Trophoblast cell (in vitro differentiated cells and primary cell): Measurements from ENCODE around the gene SRPK2.

ENCODE experiments used
- DNase-seq, 2 donors: peaks; one replicate each; pipeline ENCODE4 v3.0.0-alpha.2; 2016
- H2AFZ ChIP-seq: 2 replicates; pipeline ENCODE4 v1.6.1; 2013; ENCODE audit warnings: low read length, moderate library complexity, mild to moderate bottlenecking; ENCODE audit not compliant: insufficient read depth, poor library complexity
- H2AK5ac ChIP-seq: 2 replicates; pipeline ENCODE4 v1.6.1; 2013; ENCODE audit warnings: mild to moderate bottlenecking, low read length
- H2BK120ac ChIP-seq: 2 replicates; pipeline ENCODE4 v1.6.1; 2013; ENCODE audit warnings: low read length, mild to moderate bottlenecking, moderate library complexity; ENCODE audit not compliant: insufficient read depth, poor library complexity
- H2BK12ac ChIP-seq: 2 replicates; pipeline ENCODE4 v1.6.1; 2013; ENCODE audit warnings: mild to moderate bottlenecking, low read length, moderate library complexity
- H2BK5ac ChIP-seq: 2 replicates; pipeline ENCODE4 v1.6.1; 2013; ENCODE audit warnings: low read length, low read depth, moderate library complexity, mild to moderate bottlenecking; ENCODE audit not compliant: poor library complexity
- H3K14ac ChIP-seq: 2 replicates; pipeline ENCODE4 v1.6.1; 2013; ENCODE audit warnings: mild to moderate bottlenecking, low read length
- H3K18ac ChIP-seq: 2 replicates; pipeline ENCODE4 v1.6.1; 2013; ENCODE audit warnings: mild to moderate bottlenecking, low read length
- H3K23ac ChIP-seq: 2 replicates; pipeline ENCODE4 v1.6.1; 2013; ENCODE audit warnings: low read length
- H3K27ac ChIP-seq: 2 replicates; pipeline ENCODE4 v1.5.1; 2013; ENCODE audit warnings: low read depth, mild to moderate bottlenecking, inconsistent platforms, low read length, moderate library complexity
- H3K27me3 ChIP-seq: 2 replicates; pipeline ENCODE4 v1.6.1; 2013; ENCODE audit warnings: inconsistent platforms, mild to moderate bottlenecking, low read length, moderate library complexity; ENCODE audit not compliant: insufficient read depth
- H3K36me3 ChIP-seq, 2 experiments: 1 replicate in 1 of 2; 2 replicates in 1 of 2; pipeline ENCODE4 v1.6.1; 2013; ENCODE audit warnings: low read length in 2 of 2, mild to moderate bottlenecking in 2 of 2, moderate library complexity in 1 of 2; ENCODE audit not compliant: insufficient read depth in 2 of 2, control insufficient read depth in 1 of 2
- H3K4ac ChIP-seq: 2 replicates; pipeline ENCODE4 v1.6.1; 2013; ENCODE audit warnings: low read depth, mild to moderate bottlenecking, low read length, moderate library complexity
- H3K4me1 ChIP-seq, 2 experiments: 1 replicate in 1 of 2; 2 replicates in 1 of 2; pipeline ENCODE4 v1.6.1; 2013; ENCODE audit warnings: low read length in 2 of 2, mild to moderate bottlenecking in 2 of 2, moderate library complexity in 1 of 2; ENCODE audit not compliant: insufficient read depth in 2 of 2, control insufficient read depth in 1 of 2
- H3K4me2 ChIP-seq: 2 replicates; pipeline ENCODE4 v1.6.1; 2013; ENCODE audit warnings: inconsistent platforms, mild to moderate bottlenecking, low read length, moderate library complexity
- H3K4me3 ChIP-seq: 2 replicates; pipeline ENCODE4 v1.5.1; 2013; ENCODE audit warnings: mild to moderate bottlenecking, low read depth, low read length, inconsistent platforms
- H3K79me1 ChIP-seq: one replicate; pipeline ENCODE4 v1.6.1; 2013; ENCODE audit warnings: low read length
- H3K79me2 ChIP-seq: 2 replicates; pipeline ENCODE4 v1.6.1; 2013; ENCODE audit warnings: low read length, mild to moderate bottlenecking; ENCODE audit not compliant: control insufficient read depth, insufficient read depth, poor library complexity
- H3K9ac ChIP-seq: 2 replicates; pipeline ENCODE4 v1.6.1; 2013; ENCODE audit warnings: mild to moderate bottlenecking, low read length
- H3K9me3 ChIP-seq: 2 replicates; pipeline ENCODE4 v1.6.1; 2013; ENCODE audit warnings: low read depth, mild to moderate bottlenecking, control low read depth, inconsistent platforms, low read length; ENCODE audit not compliant: insufficient read depth
- H4K12ac ChIP-seq: 2 replicates; pipeline ENCODE4 v1.6.1; 2013; ENCODE audit warnings: low read depth, mild to moderate bottlenecking, low read length, moderate library complexity
- H4K8ac ChIP-seq: 2 replicates; pipeline ENCODE4 v1.6.1; 2013; ENCODE audit warnings: low read depth, mild to moderate bottlenecking, low read length, moderate library complexity
- H4K91ac ChIP-seq: one replicate; pipeline ENCODE4 v1.6.1; 2013; ENCODE audit warnings: low read depth, mild to moderate bottlenecking, low read length, moderate library complexity
- WGBS: extraction: QIAGEN DNeasy Blood & Tissue Kit; methylation state at CpG from one replicate; pipeline ENCODE4 v1.1.7; 2013; ENCODE audit warnings: missing lambda C conversion rate; ENCODE audit not compliant: insufficient read length, insufficient coverage; ENCODE audit errors: extremely low coverage; 5-methylcytosine and 5-hydroxymethylcytosine counted together

SRPK2 gene

DNA sequence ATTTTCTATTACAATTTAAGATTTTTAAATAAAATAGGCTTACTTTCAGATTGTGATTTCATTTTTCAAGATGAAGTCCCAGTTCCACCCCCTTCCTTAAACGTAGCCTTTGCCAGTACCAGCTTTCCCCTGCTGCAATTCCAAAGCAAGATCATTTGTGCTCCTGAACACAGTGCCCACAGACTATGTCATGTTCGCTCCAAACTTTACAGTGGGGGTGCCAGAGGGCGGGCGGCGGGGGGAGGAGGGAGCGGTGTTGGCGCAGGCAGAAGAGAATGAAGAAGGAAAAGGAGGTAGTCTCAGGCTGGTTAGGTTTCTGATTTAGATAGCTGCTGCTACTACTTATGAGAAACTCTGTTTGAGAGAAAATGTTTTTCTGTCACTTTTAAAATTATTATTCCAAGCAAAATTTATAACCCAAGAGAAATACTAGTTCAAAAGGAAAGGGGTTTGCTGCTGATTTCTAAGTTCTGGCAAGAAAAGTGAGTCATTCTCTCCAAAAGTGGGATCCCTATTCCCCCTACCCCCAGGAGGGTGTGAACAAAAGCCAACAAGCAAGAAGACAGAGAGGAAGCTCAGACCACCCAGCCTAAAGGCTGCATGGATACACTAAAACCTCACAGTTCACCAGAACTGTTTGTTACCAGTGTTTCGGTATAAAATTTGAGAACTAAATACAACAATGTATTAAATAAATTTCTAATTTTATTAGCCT is 109.6 kb downstream of the SRPK2 start:
- H4K12ac ChIP-seq = no peak overlapping the region
- no peak overlapping the region for H2BK120ac ChIP-seq
- whole genome bisulfite sequencing = no CpG with 5 or more reads among the region's 8 CpGs
- H2AK5ac ChIP-seq = no peak overlapping the region
- no peak overlapping the region for H3K27ac ChIP-seq
- H3K36me3 ChIP-seq = peaks cover 0 to 2% of the 10 kb centered on the region in 2 experiments
- no peak overlapping the region for H2BK12ac ChIP-seq
- H3K14ac ChIP-seq = no peak overlapping the region
- no peak overlapping the region for H3K4ac ChIP-seq
- no peaks in the 10 kb centered on the region for H3K27me3 ChIP-seq
- no peak overlapping the region for H3K9ac ChIP-seq
- H3K79me2 ChIP-seq = no peaks in the 10 kb centered on the region
- H3K4me1 ChIP-seq = no peaks in the 10 kb centered on the region
- no peak for DNase-seq
- H3K9me3 ChIP-seq = no peaks in the 10 kb centered on the region
- no peaks in the 10 kb centered on the region for H3K79me1 ChIP-seq
- no peak overlapping the region for H3K4me3 ChIP-seq
- H3K23ac ChIP-seq = no peak overlapping the region
- H3K4me2 ChIP-seq = no peak overlapping the region
- H2AFZ ChIP-seq = no peak overlapping the region
- no peak overlapping the region for H2BK5ac ChIP-seq
- no peak overlapping the region for H4K91ac ChIP-seq
- no peak overlapping the region for H3K18ac ChIP-seq
- H4K8ac ChIP-seq = no peak overlapping the region

DNA sequence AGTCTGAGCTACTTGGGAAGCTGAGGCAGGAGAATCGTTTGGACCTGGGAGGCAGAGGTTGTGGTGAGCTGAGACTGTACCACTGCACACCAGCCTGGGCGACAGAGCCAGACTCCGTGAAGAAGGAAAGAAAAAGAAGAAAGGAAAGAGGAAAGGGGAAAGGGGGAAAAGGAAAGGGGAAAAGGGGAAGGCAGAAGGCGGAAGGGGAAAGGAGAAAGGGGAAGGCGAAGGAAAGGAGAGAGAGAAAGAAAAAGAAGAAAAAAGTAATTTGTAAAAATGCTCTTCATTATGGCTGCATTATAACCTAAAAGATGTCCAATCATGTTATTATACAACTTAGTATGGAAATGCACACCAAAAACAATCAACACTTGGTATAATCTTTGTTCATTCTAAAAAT is 110.2 kb downstream of the SRPK2 start:
- no peak overlapping the region for H4K91ac ChIP-seq
- no peak overlapping the region for H3K4ac ChIP-seq
- H2BK120ac ChIP-seq = no peak overlapping the region
- no peak overlapping the region for H3K9ac ChIP-seq
- no peak overlapping the region for H2AFZ ChIP-seq
- H3K27ac ChIP-seq = no peak overlapping the region
- no peaks in the 10 kb centered on the region for H3K4me1 ChIP-seq
- 33% methylated on average over 1 of the region's 5 CpGs for WGBS
- no peak overlapping the region for H3K23ac ChIP-seq
- H3K27me3 ChIP-seq = no peaks in the 10 kb centered on the region
- no peak overlapping the region for H2BK5ac ChIP-seq
- no peaks in the 10 kb centered on the region for H3K79me2 ChIP-seq
- no peak for DNase-seq
- H4K12ac ChIP-seq = no peak overlapping the region
- H2BK12ac ChIP-seq = no peak overlapping the region
- H4K8ac ChIP-seq = no peak overlapping the region
- H3K9me3 ChIP-seq = no peaks in the 10 kb centered on the region
- H3K36me3 ChIP-seq = peaks cover 0 to 2% of the 10 kb centered on the region in 2 experiments
- no peak overlapping the region for H2AK5ac ChIP-seq
- no peak overlapping the region for H3K4me3 ChIP-seq
- no peak overlapping the region for H3K18ac ChIP-seq
- no peak overlapping the region for H3K4me2 ChIP-seq
- no peak overlapping the region for H3K14ac ChIP-seq
- H3K79me1 ChIP-seq = no peaks in the 10 kb centered on the region

DNA sequence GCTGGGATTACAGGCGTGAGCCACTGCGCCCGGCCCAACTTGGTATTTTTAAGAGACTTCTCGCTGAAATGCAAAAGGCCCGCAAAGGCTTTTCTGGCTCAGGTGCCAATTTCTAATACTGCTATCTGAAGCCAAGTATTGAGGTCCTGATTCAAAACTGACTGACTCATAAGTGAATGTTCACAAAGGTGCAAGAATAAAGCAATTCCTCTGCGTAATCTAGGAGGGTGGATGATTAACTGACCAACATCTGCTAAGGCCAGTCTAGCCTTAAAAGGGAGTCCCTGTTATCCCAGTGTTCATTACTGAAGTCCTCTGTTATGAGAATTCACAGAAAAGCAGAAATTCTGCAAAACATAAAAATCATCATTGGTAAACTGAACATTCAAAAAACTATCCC is 111.4 kb downstream of the SRPK2 start:
- no peaks in the 10 kb centered on the region for H3K79me2 ChIP-seq
- H3K23ac ChIP-seq = no peak overlapping the region
- no CpG with 5 or more reads among the region's 6 CpGs for WGBS
- H3K9ac ChIP-seq = no peak overlapping the region
- H3K27me3 ChIP-seq = no peaks in the 10 kb centered on the region
- no peaks in the 10 kb centered on the region for H3K4me1 ChIP-seq
- no peak overlapping the region for H2BK120ac ChIP-seq
- no peak overlapping the region for H2AFZ ChIP-seq
- H3K36me3 ChIP-seq = peaks cover 0 to 2% of the 10 kb centered on the region in 2 experiments
- no peak overlapping the region for H2AK5ac ChIP-seq
- H4K12ac ChIP-seq = no peak overlapping the region
- no peak overlapping the region for H3K4me2 ChIP-seq
- H3K79me1 ChIP-seq = no peaks in the 10 kb centered on the region
- H3K4ac ChIP-seq = no peak overlapping the region
- H4K8ac ChIP-seq = no peak overlapping the region
- H2BK12ac ChIP-seq = no peak overlapping the region
- H2BK5ac ChIP-seq = no peak overlapping the region
- H3K4me3 ChIP-seq = no peak overlapping the region
- no peak overlapping the region for H3K14ac ChIP-seq
- no peaks in the 10 kb centered on the region for H3K9me3 ChIP-seq
- DNase-seq = no peak
- H4K91ac ChIP-seq = no peak overlapping the region
- H3K18ac ChIP-seq = no peak overlapping the region
- H3K27ac ChIP-seq = no peak overlapping the region

GRCh38 chr7:105270117-105270516 is 118.6 kb downstream of the SRPK2 start:
- Histone ChIP-seq H3K4me2 (no peak overlapping the region), H4K8ac (no peak overlapping the region), H2BK5ac (no peak overlapping the region), H3K9ac (no peak overlapping the region), H3K79me2 (no peaks in the 10 kb centered on the region), H3K36me3 (no peaks in the 10 kb centered on the region), H3K9me3 (no peaks in the 10 kb centered on the region), H2AK5ac (no peak overlapping the region), H4K12ac (no peak overlapping the region), H3K79me1 (no peaks in the 10 kb centered on the region), H3K27me3 (no peaks in the 10 kb centered on the region), H4K91ac (no peak overlapping the region), H3K4ac (peak overlapping the region; percentile 62), H2BK120ac (no peak overlapping the region), H2AFZ (no peak overlapping the region), H3K14ac (no peak overlapping the region), H2BK12ac (no peak overlapping the region), H3K4me1 (no peaks in the 10 kb centered on the region), H3K18ac (no peak overlapping the region), H3K27ac (no peak overlapping the region), H3K4me3 (no peak overlapping the region), H3K23ac (no peak overlapping the region)
- no peak for DNase-seq
- WGBS = no CpG with 5 or more reads among the region's 9 CpGs
